NCI-H1105 (cell line): ENCODE measurements around the gene NMS.

Experiments used
- DNase-seq: peaks from one replicate; lab custom pipeline; 2025; lab: John Stamatoyannopoulos, UW

NMS gene

DNA sequence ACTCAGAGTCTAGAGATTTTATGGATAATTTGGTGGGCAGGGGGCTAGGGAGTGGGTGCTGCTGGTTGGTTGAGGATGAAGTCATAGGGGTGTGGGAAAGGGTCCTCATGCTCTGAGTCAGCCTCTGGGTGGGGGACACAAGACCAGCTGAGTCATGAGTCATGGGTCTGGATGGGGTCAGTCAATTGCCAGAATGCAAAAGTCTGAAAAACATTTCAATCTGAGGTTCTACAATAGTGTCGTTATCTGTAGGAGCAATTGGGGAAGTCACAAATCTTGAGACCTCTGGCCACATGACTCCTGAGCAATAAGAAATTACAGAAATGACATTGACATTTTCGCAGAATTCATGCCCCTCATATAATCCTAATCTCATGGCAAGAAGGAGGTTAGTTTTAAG, 15.1 kb downstream of the NMS start:
- DNase-seq: no peak

DNA sequence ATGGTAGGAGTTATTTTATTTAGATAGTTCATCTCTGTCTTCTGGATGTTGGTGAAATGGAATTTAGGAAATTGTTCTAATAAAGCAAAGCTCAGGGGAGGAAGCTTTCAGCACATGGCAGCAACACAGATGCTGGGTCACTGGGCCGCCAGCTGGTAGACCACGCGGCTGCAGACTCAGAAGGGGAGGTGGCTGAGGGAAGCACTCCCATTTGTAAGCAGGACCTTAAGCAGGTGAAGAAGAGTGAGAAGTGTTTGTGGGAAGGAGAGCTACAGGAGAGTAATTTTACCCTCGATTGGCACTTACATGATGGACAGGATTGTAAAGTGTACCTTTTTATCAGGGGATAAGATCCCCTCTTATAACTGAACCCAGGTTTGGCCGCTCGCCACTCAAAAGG, 24.4 kb downstream of the NMS start:
- no peak for DNase-seq

DNA sequence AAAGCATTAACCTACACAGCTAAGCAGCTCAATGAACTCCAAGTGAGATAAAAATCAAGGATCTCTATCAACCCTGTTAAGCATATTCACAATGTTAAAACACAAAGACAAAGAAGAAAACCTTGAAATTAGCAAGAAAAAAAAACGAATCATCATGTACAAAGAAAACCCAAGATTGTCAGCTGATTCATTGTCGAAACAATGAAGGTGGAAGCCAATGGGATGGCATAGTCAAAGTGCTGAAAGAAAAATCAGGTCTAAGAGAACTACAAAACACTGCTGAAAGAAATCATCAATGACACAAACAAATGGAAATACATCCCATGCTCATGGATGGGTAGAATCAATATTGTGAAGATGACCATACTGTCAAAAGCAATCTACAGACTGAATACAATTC, 32.5 kb downstream of the NMS start:
- DNase-seq: no peak

DNA sequence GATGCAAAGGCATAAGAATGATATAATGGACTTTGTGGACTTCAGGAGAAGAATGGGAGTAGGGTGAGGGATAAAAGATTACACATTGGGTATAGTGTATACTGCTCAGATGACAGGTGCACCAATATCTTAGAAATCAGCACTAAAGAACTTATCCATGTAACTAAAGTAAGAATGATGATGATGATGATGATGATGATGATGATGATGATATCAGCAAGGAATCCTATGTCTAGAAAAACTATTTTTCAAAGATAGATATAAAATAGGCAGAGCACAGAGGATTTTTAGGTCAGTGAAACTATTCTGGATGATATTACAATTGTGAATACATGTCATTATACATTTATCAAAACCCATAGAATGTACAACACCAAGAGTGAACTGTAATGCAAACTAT, 34.3 kb downstream of the NMS start:
- DNase-seq: no peak

DNA sequence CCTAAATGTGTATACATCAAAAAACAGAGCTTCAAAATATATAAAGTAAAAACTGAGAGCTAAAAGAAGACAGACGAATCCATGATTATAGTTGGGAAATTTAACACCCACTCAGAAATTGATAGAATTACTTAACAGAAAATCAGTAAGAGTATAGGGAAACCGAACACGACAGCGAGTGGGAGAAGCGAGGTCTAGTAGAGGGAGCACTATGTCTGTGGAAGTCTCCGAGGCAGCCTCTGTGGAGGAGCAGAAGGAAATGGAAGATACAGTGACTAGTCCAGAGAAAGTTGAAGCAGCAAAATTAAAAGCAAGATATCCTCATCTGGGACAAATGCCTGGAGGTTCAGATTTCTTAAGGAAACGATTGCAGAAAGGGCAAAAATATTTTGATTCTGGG, 38.8 kb downstream of the NMS start:
- DNase-seq: no peak

DNA sequence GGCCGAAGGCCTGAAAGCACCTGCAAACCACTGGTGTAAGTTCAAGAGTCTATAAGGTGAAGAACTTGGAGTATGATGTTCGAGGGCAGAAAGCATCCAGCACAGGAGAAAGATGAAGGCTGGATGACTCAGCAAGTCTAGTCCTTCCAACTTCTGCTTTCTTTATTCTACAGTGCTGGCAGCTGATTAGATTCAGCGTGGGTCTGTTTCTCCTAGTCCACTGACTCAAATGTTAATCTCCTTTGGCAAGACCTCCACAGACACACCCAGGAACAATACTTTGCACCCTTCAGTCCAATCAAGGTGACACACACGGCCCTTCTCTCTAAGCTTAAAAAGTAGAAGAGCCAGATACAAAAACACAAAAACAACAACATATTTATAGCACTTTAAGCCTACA, 43.4 kb downstream of the NMS start:
- DNase-seq: no peak

DNA sequence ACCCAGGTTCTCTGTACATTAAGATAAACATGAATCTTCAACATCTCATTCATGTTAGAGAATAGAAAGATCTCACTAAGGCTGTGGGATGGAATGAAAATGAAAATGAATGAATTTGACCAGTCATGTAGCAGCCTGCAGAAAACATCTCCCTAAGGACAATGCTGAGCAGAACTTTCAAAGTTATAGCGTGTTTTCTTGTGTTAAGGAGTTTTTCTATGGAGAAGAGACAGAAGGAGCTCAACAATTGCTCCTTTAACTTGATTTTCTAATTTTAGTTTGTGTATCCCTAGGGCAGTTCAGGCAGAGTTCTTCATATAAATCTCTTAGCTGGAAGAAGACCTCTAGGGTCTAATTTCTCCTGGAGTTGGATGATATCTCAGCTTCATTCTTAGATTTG, 47.3 kb downstream of the NMS start:
- no peak for DNase-seq

DNA sequence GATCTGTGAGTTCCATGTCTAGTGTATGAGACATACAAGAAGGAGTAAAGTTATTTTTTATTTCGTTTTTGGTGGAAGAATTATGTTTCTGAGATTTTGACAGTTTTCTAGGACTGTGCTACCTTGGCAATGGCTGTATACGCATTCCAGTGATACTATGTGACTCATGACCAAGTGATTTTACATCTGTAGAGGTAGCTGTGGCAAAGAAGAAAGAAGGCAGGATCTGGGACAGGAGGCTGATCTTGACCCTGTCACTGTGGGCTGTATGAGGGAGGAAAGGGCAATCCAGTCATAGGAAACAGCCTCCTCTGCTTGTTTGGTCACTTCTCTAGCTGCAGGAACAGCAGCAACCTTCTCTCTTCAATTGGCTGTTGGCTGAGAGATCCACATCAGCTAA, 48.5 kb downstream of the NMS start:
- no peak for DNase-seq

DNA sequence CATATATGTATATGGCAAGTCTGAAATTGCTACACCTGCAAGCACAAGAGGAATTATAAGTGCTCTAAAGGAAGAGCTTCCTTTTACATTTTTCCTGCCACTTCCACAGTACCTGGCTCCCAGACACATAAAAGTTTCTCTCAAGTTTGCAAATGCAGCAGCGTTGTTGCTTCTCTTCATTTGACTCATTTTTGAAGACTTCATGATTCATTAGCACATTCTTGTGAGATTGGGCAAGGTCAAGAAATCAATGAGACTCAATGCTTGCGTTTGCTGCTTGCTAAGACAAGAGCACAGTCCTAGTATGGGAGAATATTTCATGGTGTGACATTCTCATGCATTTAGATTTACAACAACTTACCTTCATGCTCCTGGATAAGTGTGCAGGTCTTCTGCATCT, 49.9 kb downstream of the NMS start:
- DNase-seq: no peak

DNA sequence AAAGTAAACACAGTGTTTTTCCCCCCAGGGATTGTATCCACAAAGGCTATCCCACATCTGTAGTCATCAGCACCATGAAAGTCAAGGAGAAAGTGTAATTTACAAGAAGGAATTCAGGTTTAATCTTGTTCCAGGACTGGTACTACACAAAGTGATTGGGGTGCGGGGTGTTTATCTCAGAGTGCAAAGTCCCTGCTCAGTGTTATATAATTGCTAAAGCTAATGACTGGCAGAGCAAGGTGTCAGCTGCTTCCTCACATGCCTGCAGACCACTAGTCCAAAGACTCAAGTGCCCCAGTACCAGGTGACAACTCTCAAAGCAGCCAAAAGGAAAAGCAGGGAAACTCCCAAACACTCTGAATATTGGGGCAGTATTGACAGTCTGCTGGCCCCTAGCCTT, 52.1 kb downstream of the NMS start:
- DNase-seq: no peak

DNA sequence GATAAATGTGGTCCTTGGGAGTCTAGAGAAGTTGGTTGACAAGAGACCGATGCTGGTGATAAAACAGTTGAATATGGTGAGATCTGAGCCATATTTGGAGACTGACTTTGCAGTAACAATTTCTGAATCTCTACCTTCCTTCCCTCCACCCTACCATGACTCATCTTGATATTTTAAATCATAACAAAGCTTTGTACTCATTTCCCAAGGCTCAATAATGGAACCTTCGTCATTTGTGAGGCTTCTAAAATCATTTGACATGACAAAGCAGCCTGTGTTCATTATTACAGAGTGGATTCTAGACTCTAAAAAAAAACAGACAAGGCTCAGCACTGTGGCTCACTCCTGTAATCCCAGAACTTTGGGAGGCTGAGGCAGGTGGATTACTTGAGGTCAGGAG, 54.0 kb downstream of the NMS start:
- DNase-seq: no peak

DNA sequence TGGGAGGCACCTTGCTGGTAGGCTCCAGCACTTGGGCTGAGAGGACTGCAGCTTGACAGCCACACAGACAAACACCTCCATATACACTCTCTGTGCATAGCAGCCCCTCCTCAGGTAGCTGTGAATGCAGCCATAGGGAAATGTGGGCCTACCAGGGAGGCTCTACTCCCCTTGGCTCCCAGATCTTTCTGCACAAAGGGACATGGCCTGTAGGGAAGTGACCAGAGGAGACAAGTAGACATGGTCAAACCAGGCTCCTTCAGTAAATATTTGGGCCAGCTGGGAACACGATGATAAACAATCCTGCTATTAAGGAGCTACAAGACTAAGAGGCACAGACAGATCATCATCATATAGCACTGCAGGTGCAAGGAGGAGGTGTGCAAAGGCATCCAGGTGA, 56.6 kb downstream of the NMS start:
- no peak for DNase-seq

DNA sequence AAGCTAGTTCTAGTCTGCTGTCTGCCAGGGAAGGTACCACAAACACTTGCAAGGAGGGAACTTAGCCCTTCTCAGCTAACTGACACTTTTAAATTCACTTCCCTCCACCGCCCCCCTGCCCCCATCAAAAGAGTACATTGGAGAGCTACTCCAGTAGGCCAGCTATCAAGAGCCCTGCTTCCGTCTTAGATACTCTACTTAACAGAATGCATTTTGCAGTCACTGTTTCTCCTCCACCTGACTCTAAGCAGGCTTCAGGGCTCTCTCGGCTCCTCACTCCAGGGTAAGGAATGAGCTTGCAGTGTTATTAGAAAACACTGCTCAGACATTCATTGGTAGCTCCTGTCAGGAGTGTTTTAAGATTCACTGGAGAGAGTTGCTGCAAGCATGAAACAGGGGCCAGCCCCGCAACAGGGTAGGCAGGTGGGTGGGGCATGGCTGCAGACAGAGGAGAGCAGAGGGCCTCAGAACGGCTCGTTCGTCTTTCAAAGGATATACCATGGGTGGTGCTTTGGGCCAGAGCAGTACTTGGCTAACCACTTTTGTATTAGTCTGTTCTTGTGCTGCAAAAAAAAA, 57.2 kb downstream of the NMS start:
- no peak for DNase-seq

DNA sequence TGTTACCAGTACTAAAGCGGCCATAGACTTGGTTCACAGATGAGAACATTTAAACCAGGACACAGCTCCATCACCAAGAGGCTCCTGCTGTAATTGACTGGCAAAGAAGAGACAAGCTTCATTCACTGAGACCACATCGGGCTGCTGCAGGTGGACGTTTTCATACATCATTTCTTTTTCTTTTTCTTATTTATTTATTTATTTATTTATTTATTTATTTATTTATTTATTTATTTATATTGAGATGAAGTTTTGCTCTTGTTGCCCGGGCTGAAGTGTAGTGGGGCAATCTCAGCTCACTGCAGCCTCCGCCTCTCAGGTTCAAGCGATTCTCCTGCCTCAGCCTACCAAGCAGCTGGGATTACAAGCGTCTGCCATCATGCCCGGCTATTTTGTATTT, 58.9 kb downstream of the NMS start:
- no peak for DNase-seq

DNA sequence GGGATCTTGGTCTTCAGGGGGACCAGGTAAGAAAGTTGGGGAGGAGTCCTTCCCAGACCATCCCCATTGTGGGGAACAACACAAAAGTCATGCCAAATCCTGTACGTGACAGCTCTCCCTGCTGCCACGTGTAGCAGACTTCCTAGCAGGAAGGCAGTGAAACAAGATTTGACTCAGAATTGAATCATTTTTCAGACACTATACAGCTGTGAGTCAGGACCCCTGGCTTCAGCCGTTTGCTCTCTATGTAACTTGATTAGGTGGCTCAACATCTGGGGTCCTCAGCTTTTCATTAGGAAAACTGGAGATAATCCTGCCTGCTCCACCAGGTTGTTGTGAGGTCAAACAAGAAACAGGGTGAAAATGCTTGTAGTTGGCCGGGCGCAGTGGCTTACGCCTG, 59.6 kb downstream of the NMS start:
- DNase-seq: no peak
